Cardiac fibroblast (primary cell): ENCODE results near the gene PANX2.

Source experiments
- DNase-seq, 2 donors: peaks; one replicate each; pipeline versions ENCODE4 v3.0.0 to v3.0.0-alpha.2; 2010; ENCODE audit warnings: low read depth in 2 of 2
- H3K4me3 ChIP-seq, 2 donors: replicated peaks in 1 of 2; 1 replicate in 1 of 2; 2 replicates in 1 of 2; pipeline ENCODE4 v1.5.1; 2011; ENCODE audit warnings: low read depth in 2 of 2, low read length in 2 of 2, mild to moderate bottlenecking in 2 of 2, moderate library complexity in 1 of 2
- TF ChIP-seq, protein P1 (sequence below): IDR thresholded peaks from one replicate; pipeline ENCODE4 v1.5.1; 2011; ENCODE audit warnings: low read depth, mild to moderate bottlenecking, low read length, inconsistent platforms

The PANX2 gene

GRCh38 chr22:50208430-50208938 lies 38.0 kb downstream of the PANX2 start:
- TF ChIP-seq, protein P1, sequence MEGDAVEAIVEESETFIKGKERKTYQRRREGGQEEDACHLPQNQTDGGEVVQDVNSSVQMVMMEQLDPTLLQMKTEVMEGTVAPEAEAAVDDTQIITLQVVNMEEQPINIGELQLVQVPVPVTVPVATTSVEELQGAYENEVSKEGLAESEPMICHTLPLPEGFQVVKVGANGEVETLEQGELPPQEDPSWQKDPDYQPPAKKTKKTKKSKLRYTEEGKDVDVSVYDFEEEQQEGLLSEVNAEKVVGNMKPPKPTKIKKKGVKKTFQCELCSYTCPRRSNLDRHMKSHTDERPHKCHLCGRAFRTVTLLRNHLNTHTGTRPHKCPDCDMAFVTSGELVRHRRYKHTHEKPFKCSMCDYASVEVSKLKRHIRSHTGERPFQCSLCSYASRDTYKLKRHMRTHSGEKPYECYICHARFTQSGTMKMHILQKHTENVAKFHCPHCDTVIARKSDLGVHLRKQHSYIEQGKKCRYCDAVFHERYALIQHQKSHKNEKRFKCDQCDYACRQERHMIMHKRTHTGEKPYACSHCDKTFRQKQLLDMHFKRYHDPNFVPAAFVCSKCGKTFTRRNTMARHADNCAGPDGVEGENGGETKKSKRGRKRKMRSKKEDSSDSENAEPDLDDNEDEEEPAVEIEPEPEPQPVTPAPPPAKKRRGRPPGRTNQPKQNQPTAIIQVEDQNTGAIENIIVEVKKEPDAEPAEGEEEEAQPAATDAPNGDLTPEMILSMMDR = no peak
- DNase-seq = no peak
- no peak overlapping the region for H3K4me3 ChIP-seq

GRCh38 chr22:50208939-50209892 lies 38.7 kb downstream of the PANX2 start:
- TF ChIP-seq, protein P1 = no peak
- no peak overlapping the region for H3K4me3 ChIP-seq
- DNase-seq = no peak

GRCh38 chr22:50209893-50210292 lies 39.4 kb downstream of the PANX2 start:
- no peak overlapping the region for H3K4me3 ChIP-seq
- TF ChIP-seq, protein P1 = peak; percentile 95
- DNase-seq = peak; percentile 73 to 74

GRCh38 chr22:50210378-50211139 lies 40.0 kb downstream of the PANX2 start:
- DNase-seq = no peak
- TF ChIP-seq, protein P1 = no peak
- H3K4me3 ChIP-seq = no peak overlapping the region

DNA sequence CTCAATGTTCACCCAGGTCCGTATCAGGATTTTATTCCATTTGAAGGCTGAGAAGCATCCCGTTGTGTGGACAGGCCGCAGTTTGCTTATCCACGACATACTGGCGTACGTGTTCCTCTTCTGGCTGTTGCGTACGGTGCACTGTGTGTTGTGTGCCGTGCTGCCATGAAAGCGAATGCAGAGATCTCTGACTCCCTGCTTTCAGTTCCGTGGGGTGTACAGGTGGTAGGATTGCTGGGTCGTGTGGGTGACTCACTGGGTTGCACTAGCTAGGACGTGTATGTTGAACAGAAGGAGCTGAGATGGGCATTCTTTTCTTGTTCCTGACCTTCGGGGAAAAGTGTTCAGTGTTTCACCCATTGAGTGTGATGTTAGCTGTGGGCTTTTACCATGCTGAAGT lies 40.6 kb downstream of the PANX2 start:
- TF ChIP-seq, protein P1 = no peak
- no peak for DNase-seq
- H3K4me3 ChIP-seq = no peak overlapping the region

- DNase-seq = no peak
- TF ChIP-seq, protein P1 = no peak
- H3K4me3 ChIP-seq = no peak overlapping the region
These were observed 42.7 kb downstream of the PANX2 start for GRCh38 chr22:50213263-50213662.
